Glomerular endothelial cell (primary cell): ENCODE measurements around the gene CFAP92. TPM values are rescaled to one million over a fixed set of nuclear protein-coding genes. Genes with fewer than 3 reads are reported as not detected.
"Not testable (repeated sequence)": the region's sequence is repeated elsewhere in the genome, so short reads cannot be mapped to it uniquely, and the experiment has no call there.

Source experiments
- DNase-seq: peaks from one replicate; pipeline ENCODE4 v3.0.0-alpha.2; 2011; ENCODE audit warnings: low read depth, low spot score; ENCODE audit errors: extremely low read depth
- total RNA-seq: library from RNA; depleted of rRNA; stranded (reverse); fragments of >200 nt; gene quantifications from 2 replicates; pipeline ENCODE4 v1.2.3, GENCODE V29; 2015

The CFAP92 gene
- total RNA-seq, 1 donor from 2014 or later: 1.7 TPM

- DNase-seq: no peak
These were observed 86.0 kb downstream of the CFAP92 start for GRCh38 chr3:128907706-128908445.

GRCh38 chr3:128906804-128907525 is 86.9 kb downstream of the CFAP92 start:
- DNase-seq: no peak

- no peak for DNase-seq
These were observed 87.7 kb downstream of the CFAP92 start for GRCh38 chr3:128906031-128906803.

GRCh38 chr3:128903501-128903900 is 90.4 kb downstream of the CFAP92 start:
- DNase-seq: no peak

GRCh38 chr3:128902426-128902825 is 91.5 kb downstream of the CFAP92 start:
- DNase-seq: no peak

GRCh38 chr3:128895843-128896697 is 97.8 kb downstream of the CFAP92 start:
- no peak for DNase-seq

- DNase-seq: no peak
These were observed 104.6 kb downstream of the CFAP92 start for GRCh38 chr3:128889139-128889894.

GRCh38 chr3:128884992-128885391 is 108.9 kb downstream of the CFAP92 start:
- no peak for DNase-seq

GRCh38 chr3:128882719-128883118 is 111.2 kb downstream of the CFAP92 start:
- no peak for DNase-seq

GRCh38 chr3:128881576-128881975 is 112.3 kb downstream of the CFAP92 start:
- no peak for DNase-seq

- not testable (repeated sequence) for DNase-seq
These were observed 113.4 kb downstream of the CFAP92 start for GRCh38 chr3:128880455-128880854.

- DNase-seq: no peak
These were observed 113.9 kb downstream of the CFAP92 start for GRCh38 chr3:128879991-128880390.

- DNase-seq: peak; percentile 63
These were observed 114.5 kb downstream of the CFAP92 start, which contains the start of gene ACAD9 for GRCh38 chr3:128879125-128879969. Gene ACAD9 (plus strand): TSS chr3:128879620. CDS start chr3:128879692, 72 bp downstream.

- DNase-seq: no peak
These were observed 115.2 kb downstream of the CFAP92 start for GRCh38 chr3:128878556-128879124.

GRCh38 chr3:128878011-128878457 is 115.8 kb downstream of the CFAP92 start:
- DNase-seq: no peak

- DNase-seq: no peak
These were observed 118.2 kb downstream of the CFAP92 start for GRCh38 chr3:128875556-128876120.

GRCh38 chr3:128874481-128875180 is 119.2 kb downstream of the CFAP92 start:
- no peak for DNase-seq
